HL-60 (cell line): ENCODE data around the gene CCSER2.
A peak's percentile ranks its signal among the peaks of the same experiment; 100 is the strongest.
"Not testable (repeated sequence)": the region's sequence is repeated elsewhere in the genome, so short reads cannot be mapped to it uniquely, and the experiment has no call there.

Experiments
- DNase-seq, 2 experiments: peaks; one replicate each; pipeline ENCODE4 v3.0.0-alpha.2; 2010 to 2020; ENCODE audit warnings: low read depth in 1 of 2, low spot score in 1 of 2
- H3K27ac ChIP-seq: fragments of 250-450 bp; sonication (Bioruptor Pico); replicated peaks from 2 replicates; pipeline ENCODE4 v1.5.1; 2020; ENCODE audit warnings: mild to moderate bottlenecking, moderate library complexity
- H3K27me3 ChIP-seq: fragments of 250-450 bp; sonication (Bioruptor Pico); 2 replicates; pipeline ENCODE4 v1.5.1; 2021; ENCODE audit warnings: mild to moderate bottlenecking, moderate library complexity; ENCODE audit not compliant: insufficient read depth, poor library complexity, severe bottlenecking
- H3K4me3 ChIP-seq: replicated peaks from 2 replicates; pipeline ENCODE4 v1.5.1; 2011; ENCODE audit warnings: mild to moderate bottlenecking, control low read depth, low read length; ENCODE audit not compliant: insufficient read depth
- CTCF ChIP-seq: IDR thresholded peaks from one replicate; pipeline ENCODE4 v1.5.1; 2011; ENCODE audit warnings: low read length, control low read depth, inconsistent platforms; ENCODE audit not compliant: insufficient read depth
- GABPA ChIP-seq: IDR thresholded peaks from 2 replicates; pipeline ENCODE4 v1.6.1; 2012; ENCODE audit warnings: low read depth
- POLR2AphosphoS5 ChIP-seq: IDR thresholded peaks from 2 replicates; pipeline ENCODE4 v1.6.1; 2012; ENCODE audit warnings: low read depth
- REST ChIP-seq: IDR thresholded peaks from 2 replicates; pipeline ENCODE4 v1.6.1; 2012; ENCODE audit warnings: low read depth; ENCODE audit not compliant: insufficient replicate concordance
- SPI1 ChIP-seq: IDR thresholded peaks from 2 replicates; pipeline ENCODE4 v1.6.1; 2012; ENCODE audit warnings: low read depth, mild to moderate bottlenecking, borderline replicate concordance

CCSER2 gene

GRCh38 chr10:84412482-84412881 lies 84.1 kb downstream of the CCSER2 start:
- Histone ChIP-seq H3K27ac (no peak overlapping the region), H3K4me3 (no peak overlapping the region), H3K27me3 (no peaks in the 10 kb centered on the region)
- TF ChIP-seq GABPA: no peak
- no peak for TF ChIP-seq REST
- TF ChIP-seq SPI1: no peak
- no peak for TF ChIP-seq CTCF
- TF ChIP-seq POLR2AphosphoS5: no peak
- no peak for DNase-seq

- H3K27ac ChIP-seq, DNase-seq, H3K27me3 ChIP-seq, H3K4me3 ChIP-seq: not testable (repeated sequence)
These were observed 85.7 kb downstream of the CCSER2 start for GRCh38 chr10:84414110-84414509.

- DNase-seq: peak in 1 of 2 experiments; percentile 10
- Histone ChIP-seq H3K27me3 (no peaks in the 10 kb centered on the region), H3K27ac (no peak overlapping the region)
These were observed 87.3 kb downstream of the CCSER2 start for GRCh38 chr10:84415539-84416244.

More at GRCh38 chr10:84415539-84416244, 87.3 kb downstream of the CCSER2 start:
- no peak overlapping the region for H3K4me3 ChIP-seq
- no peak for TF ChIP-seq REST
- no peak for TF ChIP-seq CTCF
- TF ChIP-seq GABPA: no peak
- TF ChIP-seq POLR2AphosphoS5: no peak
- TF ChIP-seq SPI1: no peak
